OCI-LY3 (cell line): ENCODE data around the gene LAMP1.

Experiments used
- EZH2phosphoT487 ChIP-seq: fragments of 200-600 bp; shearing (Covaris generic); IDR thresholded peaks from 2 replicates; pipeline ENCODE4 v1.6.1; 2018; ENCODE audit warnings: antibody characterized with exemption, mixed run types, low read depth
- TF ChIP-seq, protein P1 (sequence below): fragments of 200-600, 300-600 bp; sonication (generic); IDR thresholded peaks from 2 replicates; pipeline ENCODE4 v1.5.1; 2014; ENCODE audit warnings: antibody characterized with exemption, low read length, low read depth

DNA sequence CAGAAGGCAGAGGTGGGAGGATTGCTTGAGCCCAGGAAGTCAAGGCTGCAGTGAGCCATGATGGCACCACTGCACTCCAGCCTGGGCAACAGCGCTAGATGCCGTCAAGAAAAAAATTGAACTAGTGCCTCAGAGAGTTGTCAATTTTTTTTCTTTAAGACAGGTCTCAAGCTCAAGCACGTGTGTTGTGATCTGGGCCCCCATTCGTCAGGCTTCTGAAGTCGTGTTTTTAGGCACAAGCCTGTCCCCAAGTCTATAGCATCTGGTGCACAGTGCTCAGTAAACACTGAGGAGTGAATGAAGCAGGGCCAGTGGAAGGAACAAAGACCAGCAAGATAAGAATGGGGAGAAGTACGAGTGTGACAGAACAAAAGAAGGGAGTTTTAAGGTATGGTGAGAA, 23.7 kb upstream of the LAMP1 start:
- TF ChIP-seq, protein P1, sequence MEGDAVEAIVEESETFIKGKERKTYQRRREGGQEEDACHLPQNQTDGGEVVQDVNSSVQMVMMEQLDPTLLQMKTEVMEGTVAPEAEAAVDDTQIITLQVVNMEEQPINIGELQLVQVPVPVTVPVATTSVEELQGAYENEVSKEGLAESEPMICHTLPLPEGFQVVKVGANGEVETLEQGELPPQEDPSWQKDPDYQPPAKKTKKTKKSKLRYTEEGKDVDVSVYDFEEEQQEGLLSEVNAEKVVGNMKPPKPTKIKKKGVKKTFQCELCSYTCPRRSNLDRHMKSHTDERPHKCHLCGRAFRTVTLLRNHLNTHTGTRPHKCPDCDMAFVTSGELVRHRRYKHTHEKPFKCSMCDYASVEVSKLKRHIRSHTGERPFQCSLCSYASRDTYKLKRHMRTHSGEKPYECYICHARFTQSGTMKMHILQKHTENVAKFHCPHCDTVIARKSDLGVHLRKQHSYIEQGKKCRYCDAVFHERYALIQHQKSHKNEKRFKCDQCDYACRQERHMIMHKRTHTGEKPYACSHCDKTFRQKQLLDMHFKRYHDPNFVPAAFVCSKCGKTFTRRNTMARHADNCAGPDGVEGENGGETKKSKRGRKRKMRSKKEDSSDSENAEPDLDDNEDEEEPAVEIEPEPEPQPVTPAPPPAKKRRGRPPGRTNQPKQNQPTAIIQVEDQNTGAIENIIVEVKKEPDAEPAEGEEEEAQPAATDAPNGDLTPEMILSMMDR, result no peak
- TF ChIP-seq EZH2phosphoT487, result no peak
